HCT116 (cell line): ENCODE results near the gene INSRR. TPM values are rescaled to one million over a fixed set of nuclear protein-coding genes. Genes with fewer than 3 reads are reported as not detected.

ENCODE experiments used
- ATAC-seq: fragments of 200-7000 bp; cut with Tn5 transposase; 2 replicates; pipeline ENCODE4 v1.9.1; 2020; ENCODE audit warnings: mild to moderate bottlenecking, moderate library complexity
- BruUV-seq: library from RNA; stranded (reverse); fragments of 400-500 nt; replicated peaks from 2 replicates; lab custom pipeline; 2021; lab: Mats Ljungman, UMichigan
- CTCF ChIA-PET: fragments of 300-600 bp; sonication (Branson Sonifier 250); formaldehyde crosslinking; loops from one replicate; lab custom pipeline; 2021; ENCODE audit warnings: antibody characterized with exemption; lab: Charles Lee
- POLR2A ChIA-PET: fragments of 300-600, 350-600 bp; sonication (Branson Sonifier 250); formaldehyde crosslinking; loops from one replicate; lab custom pipeline; 2021; ENCODE audit warnings: antibody characterized with exemption; lab: Charles Lee
- RAD21 ChIA-PET, 2 experiments: fragments of 300-600 bp; sonication (Branson Sonifier 250); formaldehyde crosslinking; loops; one replicate each; lab custom pipeline; 2023; ENCODE audit warnings: low total read pairs in 2 of 2; ENCODE audit not compliant: uncharacterized antibody in 2 of 2, unreplicated experiment in 2 of 2, low non-redundant PET in 1 of 2; lab: Charles Lee
- DNase-seq: peaks from one replicate; pipeline ENCODE4 v3.0.0-alpha.2; 2010; ENCODE audit warnings: low read depth, low spot score
- H2AFZ ChIP-seq: fragments of 200-600 bp; shearing (Covaris generic), sonication (generic); 2 replicates; pipeline ENCODE4 v1.6.1; 2017; ENCODE audit warnings: low read depth, mixed run types, mixed read lengths, antibody characterized with exemption, low read length; ENCODE audit not compliant: poor library complexity, severe bottlenecking
- H3K27ac ChIP-seq: 2 replicates; pipeline ENCODE4 v1.5.1; 2012; ENCODE audit warnings: low read depth, low read length
- H3K27me3 ChIP-seq: fragments of 200-600 bp; sonication (generic); 2 replicates; pipeline ENCODE4 v1.6.1; 2016; ENCODE audit warnings: mixed run types, low read length, mixed read lengths; ENCODE audit not compliant: insufficient read depth
- H3K36me3 ChIP-seq, 2 experiments: fragments of 200-500 bp in 1 of 2; fragments of 200-600 bp in 1 of 2; sonication (Bioruptor generic) in 1 of 2; sonication (generic) in 1 of 2; 2 replicates each; pipeline versions ENCODE4 v1.5.1 to v1.6.1; 2014 to 2016; ENCODE audit warnings: low read length in 2 of 2, inconsistent platforms in 1 of 2, mixed read lengths in 1 of 2, mixed run types in 1 of 2; ENCODE audit not compliant: insufficient read depth in 2 of 2, control insufficient read depth in 1 of 2
- H3K4me1 ChIP-seq, 2 experiments: fragments of 200-600 bp in 1 of 2; sonication (generic) in 1 of 2; 2 replicates each; pipeline versions ENCODE4 v1.5.1 to v1.6.1; 2012 to 2017; ENCODE audit warnings: low read length in 2 of 2, inconsistent platforms in 1 of 2, mild to moderate bottlenecking in 1 of 2, mixed read lengths in 1 of 2, mixed run types in 1 of 2, moderate library complexity in 1 of 2; ENCODE audit not compliant: insufficient read depth in 2 of 2, control insufficient read depth in 1 of 2
- H3K4me2 ChIP-seq: fragments of 200-600 bp; sonication (generic); 2 replicates; pipeline ENCODE4 v1.6.1; 2017; ENCODE audit warnings: mixed run types, low read length, mixed read lengths
- H3K4me3 ChIP-seq, 2 experiments: fragments of 200-600 bp in 1 of 2; sonication (generic) in 1 of 2; replicated peaks in 1 of 2; 2 replicates each; pipeline ENCODE4 v1.5.1; 2011 to 2016; ENCODE audit warnings: low read length in 2 of 2, control low read depth in 1 of 2, low read depth in 1 of 2, mild to moderate bottlenecking in 1 of 2, mixed read lengths in 1 of 2, mixed run types in 1 of 2
- H3K79me2 ChIP-seq: fragments of 200-600 bp; sonication (generic); 2 replicates; pipeline ENCODE4 v1.6.1; 2017; ENCODE audit warnings: mild to moderate bottlenecking, mixed run types, low read length, moderate library complexity, mixed read lengths; ENCODE audit not compliant: insufficient read depth
- H3K9ac ChIP-seq: fragments of 200-600 bp; sonication (generic); 2 replicates; pipeline ENCODE4 v1.6.1; 2016; ENCODE audit warnings: low read length, mixed read lengths
- H3K9me2 ChIP-seq: fragments of 200-600 bp; sonication (generic), shearing (Covaris generic); 2 replicates; pipeline ENCODE4 v1.6.1; 2017; ENCODE audit warnings: mixed run types, mild to moderate bottlenecking, moderate library complexity; ENCODE audit not compliant: insufficient read depth
- H3K9me3 ChIP-seq, 2 experiments: fragments of 200-500 bp in 1 of 2; fragments of 200-600 bp in 1 of 2; sonication (Bioruptor generic) in 1 of 2; sonication (generic) in 1 of 2; 2 replicates each; pipeline ENCODE4 v1.6.1; 2014 to 2017; ENCODE audit warnings: low read length in 2 of 2, mixed read lengths in 2 of 2, inconsistent platforms in 1 of 2, low read depth in 1 of 2, mild to moderate bottlenecking in 1 of 2, mixed run types in 1 of 2, moderate library complexity in 1 of 2; ENCODE audit not compliant: control insufficient read depth in 1 of 2, insufficient read depth in 1 of 2
- H4K20me1 ChIP-seq: fragments of 200-600 bp; sonication (generic), shearing (Covaris generic); 2 replicates; pipeline ENCODE4 v1.6.1; 2017; ENCODE audit warnings: mixed run types, mild to moderate bottlenecking, moderate library complexity; ENCODE audit not compliant: insufficient read depth
- CEBPB ChIP-seq: IDR thresholded peaks from 2 replicates; pipeline ENCODE4 v1.6.1; 2012; ENCODE audit warnings: low read depth
- EGR1 ChIP-seq: IDR thresholded peaks from 2 replicates; pipeline ENCODE4 v1.6.1; 2012; ENCODE audit warnings: low read depth
- EZH2phosphoT487 ChIP-seq: fragments of 200-600 bp; IDR thresholded peaks from 2 replicates; pipeline ENCODE4 v1.6.1; 2018; ENCODE audit warnings: antibody characterized with exemption, borderline replicate concordance
- JUND ChIP-seq: IDR thresholded peaks from 2 replicates; pipeline ENCODE4 v1.6.1; 2012
- POLR2A ChIP-seq: IDR thresholded peaks from 2 replicates; pipeline ENCODE4 v1.7.0; 2011; ENCODE audit warnings: borderline replicate concordance; ENCODE audit not compliant: insufficient read depth, insufficient read length; ENCODE audit errors: extremely low read depth
- SRF ChIP-seq: IDR thresholded peaks from 2 replicates; pipeline ENCODE4 v1.6.1; 2012; ENCODE audit warnings: low read depth
- TCF7L2 ChIP-seq: IDR thresholded peaks from 2 replicates; pipeline ENCODE4 v1.7.0; 2011; ENCODE audit warnings: borderline replicate concordance, inconsistent platforms; ENCODE audit not compliant: insufficient read depth, insufficient read length; ENCODE audit errors: extremely low read depth
- intact Hi-C: fragments of 100-400 bp; cut with micrococcal nuclease; formaldehyde crosslinking; loops from 2 replicates; pipeline ENCODE4 v1.10.0; 2022
- total RNA-seq: library from RNA; stranded (reverse); gene quantifications from one replicate; pipeline ENCODE4 v1.2.1, GENCODE V29; 2021; ENCODE audit not compliant: unreplicated experiment
- TF ChIP-seq, protein P1 (sequence below), 3 experiments: fragments of 200-600 bp in 1 of 3; sonication (generic) in 1 of 3; IDR thresholded peaks in 2 of 3; conservative IDR thresholded peaks in 1 of 3; 2 replicates each; pipeline ENCODE4 v1.5.1; 2012 to 2017; ENCODE audit warnings: low read depth in 2 of 3, low read length in 2 of 3, antibody characterized with exemption in 1 of 3, borderline replicate concordance in 1 of 3, control low read depth in 1 of 3, mild to moderate bottlenecking in 1 of 3, mixed read lengths in 1 of 3, mixed run types in 1 of 3, moderate library complexity in 1 of 3; ENCODE audit not compliant: insufficient read depth in 1 of 3

INSRR gene
- total RNA-seq, 1 experiment from 2014 or later, result not detected

DNA sequence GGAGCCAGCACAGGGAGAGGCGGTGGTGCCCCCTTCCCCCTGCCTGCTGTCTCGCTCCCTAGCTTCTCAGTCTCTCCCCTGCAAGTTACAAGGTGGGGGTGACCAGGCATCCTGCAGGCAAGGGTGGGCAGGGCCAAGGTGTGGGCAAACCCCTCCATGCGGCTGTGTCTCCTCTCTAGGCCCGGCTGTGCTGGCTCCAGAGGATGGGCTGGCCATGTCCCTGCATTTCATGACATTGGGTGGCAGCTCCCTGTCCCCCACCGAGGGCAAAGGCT, 16.4 kb upstream of the INSRR start:
- ATAC-seq (no peak), DNase-seq (no peak)
- no peaks in the 10 kb centered on the region for H3K36me3 ChIP-seq
- H3K4me1 ChIP-seq, result peaks cover 0 to 12% of the 10 kb centered on the region in 2 experiments; a peak in 2 of 4 replicates
- TF ChIP-seq TCF7L2 (no peak), EGR1 (no peak), CEBPB (no peak), POLR2A (no peak), SRF (no peak), JUND (no peak), EZH2phosphoT487 (no peak)
- TF ChIP-seq, protein P1, sequence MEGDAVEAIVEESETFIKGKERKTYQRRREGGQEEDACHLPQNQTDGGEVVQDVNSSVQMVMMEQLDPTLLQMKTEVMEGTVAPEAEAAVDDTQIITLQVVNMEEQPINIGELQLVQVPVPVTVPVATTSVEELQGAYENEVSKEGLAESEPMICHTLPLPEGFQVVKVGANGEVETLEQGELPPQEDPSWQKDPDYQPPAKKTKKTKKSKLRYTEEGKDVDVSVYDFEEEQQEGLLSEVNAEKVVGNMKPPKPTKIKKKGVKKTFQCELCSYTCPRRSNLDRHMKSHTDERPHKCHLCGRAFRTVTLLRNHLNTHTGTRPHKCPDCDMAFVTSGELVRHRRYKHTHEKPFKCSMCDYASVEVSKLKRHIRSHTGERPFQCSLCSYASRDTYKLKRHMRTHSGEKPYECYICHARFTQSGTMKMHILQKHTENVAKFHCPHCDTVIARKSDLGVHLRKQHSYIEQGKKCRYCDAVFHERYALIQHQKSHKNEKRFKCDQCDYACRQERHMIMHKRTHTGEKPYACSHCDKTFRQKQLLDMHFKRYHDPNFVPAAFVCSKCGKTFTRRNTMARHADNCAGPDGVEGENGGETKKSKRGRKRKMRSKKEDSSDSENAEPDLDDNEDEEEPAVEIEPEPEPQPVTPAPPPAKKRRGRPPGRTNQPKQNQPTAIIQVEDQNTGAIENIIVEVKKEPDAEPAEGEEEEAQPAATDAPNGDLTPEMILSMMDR (IDR thresholded peaks at IDR 0.05 in 2 of 3, conservative IDR thresholded peaks at IDR 0.05 in 1 of 3; ENCODE audit: borderline replicate concordance in 1 of 3, insufficient read depth in 1 of 3, low read depth in 2 of 3, low read length in 2 of 3), result no peak
- no peak overlapping the region for H2AFZ ChIP-seq
- no peaks in the 10 kb centered on the region for H3K9me3 ChIP-seq
- no peak overlapping the region for H3K4me3 ChIP-seq
- no peaks in the 10 kb centered on the region for H4K20me1 ChIP-seq
- H3K4me2 ChIP-seq, result no peak overlapping the region
- ChIA-PET CTCF (no interaction called here), POLR2A (no interaction called here), RAD21 (no interaction called here)
- BruUV-seq, result no TSS peak
- no peak overlapping the region for H3K27ac ChIP-seq
- H3K9ac ChIP-seq, result no peak overlapping the region
- 0 out of 2 replicates have a peak, but pooled peaks cover 3% of the 10 kb centered on the region for H3K27me3 ChIP-seq
- H3K79me2 ChIP-seq, result no peaks in the 10 kb centered on the region
- intact Hi-C loops, result no loop called here
- no peaks in the 10 kb centered on the region for H3K9me2 ChIP-seq
